Gastrocnemius medialis (tissue), 4 donors: ENCODE measurements around the gene CD2AP. TPM values are rescaled to one million over a fixed set of nuclear protein-coding genes. Genes with fewer than 3 reads are reported as not detected.

Experiments used
- ATAC-seq, 2 donors: fragments of 150-250 bp; one replicate each; pipeline ENCODE4 v1.9.1; 2016
- DNase-seq, 2 donors: peaks; one replicate each; pipeline ENCODE4 v3.0.0-alpha.2; 2019
- H3K27ac ChIP-seq, 4 donors: fragments of 200-600 bp; sonication (generic); 1 replicate in 1 of 4; 2 replicates in 3 of 4; pipeline ENCODE4 v1.5.1; 2016 to 2018; ENCODE audit warnings: mild to moderate bottlenecking in 2 of 4, moderate library complexity in 1 of 4
- H3K27me3 ChIP-seq, 3 donors: fragments of 200-600 bp; sonication (generic) in 2 of 3; 1 replicate in 1 of 3; 2 replicates in 2 of 3; pipeline versions ENCODE4 v1.5.1 to v1.6.0; 2016 to 2019; ENCODE audit warnings: mild to moderate bottlenecking in 1 of 3, moderate library complexity in 1 of 3
- H3K36me3 ChIP-seq, 2 donors: fragments of 200-600 bp; sonication (generic) in 1 of 2; one replicate each; pipeline ENCODE4 v1.5.1; 2017 to 2018
- H3K4me1 ChIP-seq, 2 donors: fragments of 200-600 bp; sonication (generic) in 1 of 2; one replicate each; pipeline ENCODE4 v1.5.1; 2016 to 2017; ENCODE audit warnings: mild to moderate bottlenecking in 2 of 2
- H3K4me3 ChIP-seq, 4 donors: fragments of 200-600 bp; sonication (generic) in 3 of 4; 1 replicate in 1 of 4; 2 replicates in 3 of 4; pipeline ENCODE4 v1.5.1; 2016 to 2019; ENCODE audit warnings: mild to moderate bottlenecking in 2 of 4
- H3K9me3 ChIP-seq, 3 donors: fragments of 200-600 bp; sonication (generic) in 2 of 3; 1 replicate in 1 of 3; 2 replicates in 2 of 3; pipeline ENCODE4 v1.5.1; 2016 to 2019
- CTCF ChIP-seq, 5 experiments: fragments of 450-650 bp in 3 of 5; fragments of 200-600 bp in 2 of 5; sonication (generic) in 2 of 5; IDR thresholded peaks in 4 of 5; conservative IDR thresholded peaks in 1 of 5; 1 replicate in 4 of 5; 2 replicates in 1 of 5; pipeline ENCODE4 v1.5.1; 2016 to 2019; ENCODE audit warnings: antibody characterized with exemption in 5 of 5, mild to moderate bottlenecking in 3 of 5, moderate library complexity in 3 of 5
- POLR2A ChIP-seq, 2 donors: fragments of 450-650 bp; IDR thresholded peaks; one replicate each; pipeline ENCODE4 v1.6.1; 2017; ENCODE audit warnings: antibody characterized with exemption in 2 of 2, mild to moderate bottlenecking in 2 of 2, moderate library complexity in 2 of 2
- in situ Hi-C, 4 donors: fragments of 200-750 bp; cut with MboI; loops; one replicate each; pipeline versions ENCODE4 v1.15.0 to v1.8.0; 2017; ENCODE audit warnings: low sequenced_read_pairs in 4 of 4
- intact Hi-C: fragments of 100-400 bp; cut with DNase I; formaldehyde crosslinking; loops from one replicate; pipeline ENCODE4 v1.15.1; 2023; ENCODE audit warnings: low total_unique reads
- total RNA-seq, 4 donors: library from RNA; depleted of rRNA; stranded (reverse); fragments of >200 nt; gene quantifications; one replicate each; pipeline versions ENCODE4 v1.1.0 to v1.2.3, GENCODE V29; 2016

CD2AP gene
- total RNA-seq, 4 donors from 2014 or later, result 6.9 to 14.1 (median 8.6) TPM

GRCh38 chr6:47535316-47536225, 58.0 kb downstream of the CD2AP start:
- Histone ChIP-seq H3K9me3 (no peaks in the 10 kb centered on the region), H3K27me3 (no peaks in the 10 kb centered on the region), H3K4me3 (no peak overlapping the region), H3K4me1 (peaks cover 23 to 31% of the 10 kb centered on the region in 2 donors), H3K36me3 (peaks cover 0 to 8% of the 10 kb centered on the region in 2 donors), H3K27ac (no peak overlapping the region)
- DNase-seq (no peak), ATAC-seq (no peak)
- TF ChIP-seq POLR2A (IDR thresholded peaks at IDR 0.05) (no peak), CTCF (IDR thresholded peaks at IDR 0.05 in 4 of 5, conservative IDR thresholded peaks at IDR 0.05 in 1 of 5) (no peak)
- in situ Hi-C loops, result no loop called here
- intact Hi-C loops, result no loop called here

- no peaks in the 10 kb centered on the region for H3K27me3 ChIP-seq
- H3K36me3 ChIP-seq, result peaks cover 0 to 8% of the 10 kb centered on the region in 2 donors
- intact Hi-C loops (no loop called here), in situ Hi-C loops (no loop called here)
- no peak for TF ChIP-seq CTCF (IDR thresholded peaks at IDR 0.05 in 4 of 5, conservative IDR thresholded peaks at IDR 0.05 in 1 of 5)
- no peak for TF ChIP-seq POLR2A (IDR thresholded peaks at IDR 0.05)
- H3K9me3 ChIP-seq, result no peaks in the 10 kb centered on the region
- no peak for DNase-seq
- ATAC-seq, result no peak
- H3K4me3 ChIP-seq, result no peak overlapping the region
- H3K27ac ChIP-seq, result no peak overlapping the region
- peaks cover 23 to 31% of the 10 kb centered on the region in 2 donors for H3K4me1 ChIP-seq
These were observed 59.3 kb downstream of the CD2AP start for GRCh38 chr6:47536816-47537401.

GRCh38 chr6:47545223-47545622, 67.6 kb downstream of the CD2AP start:
- TF ChIP-seq CTCF (IDR thresholded peaks at IDR 0.05 in 4 of 5, conservative IDR thresholded peaks at IDR 0.05 in 1 of 5), result no peak
- no peak for TF ChIP-seq POLR2A (IDR thresholded peaks at IDR 0.05)
- in situ Hi-C loops (no loop called here), intact Hi-C loops (no loop called here)
- Histone ChIP-seq H3K4me3 (no peak overlapping the region), H3K4me1 (no peaks in the 10 kb centered on the region), H3K9me3 (no peaks in the 10 kb centered on the region), H3K27me3 (no peaks in the 10 kb centered on the region), H3K27ac (no peak overlapping the region), H3K36me3 (peaks cover 0 to 27% of the 10 kb centered on the region in 2 donors)
- no peak for DNase-seq
- ATAC-seq, result no peak

- Histone ChIP-seq H3K27ac (no peak overlapping the region), H3K27me3 (no peaks in the 10 kb centered on the region), H3K36me3 (peaks cover 0 to 7% of the 10 kb centered on the region in 2 donors), H3K9me3 (no peaks in the 10 kb centered on the region), H3K4me1 (no peaks in the 10 kb centered on the region), H3K4me3 (no peak overlapping the region)
- no peak for ATAC-seq
- in situ Hi-C loops (no loop called here), intact Hi-C loops (no loop called here)
- TF ChIP-seq CTCF (IDR thresholded peaks at IDR 0.05 in 4 of 5, conservative IDR thresholded peaks at IDR 0.05 in 1 of 5) (no peak), POLR2A (IDR thresholded peaks at IDR 0.05) (no peak)
- no peak for DNase-seq
These were observed 74.1 kb downstream of the CD2AP start for GRCh38 chr6:47551670-47552069.
